Stomach (tissue), 4 donors: ENCODE measurements around the gene UMAD1.

Experiments used
- CTCF ChIP-seq, 7 experiments: fragments of 450-650 bp in 4 of 7; fragments of 200-600 bp in 3 of 7; sonication (generic) in 3 of 7; IDR thresholded peaks; one replicate each; pipeline ENCODE4 v1.5.1; 2016 to 2019; ENCODE audit warnings: antibody characterized with exemption in 7 of 7, control low read depth in 2 of 7, mild to moderate bottlenecking in 1 of 7
- EP300 ChIP-seq: sonication (generic); formaldehyde crosslinking; IDR thresholded peaks from one replicate; pipeline ENCODE4 v1.6.1; 2017; ENCODE audit warnings: antibody characterized with exemption
- POLR2A ChIP-seq, 4 donors: fragments of 450-650 bp; IDR thresholded peaks; one replicate each; pipeline ENCODE4 v1.6.1; 2016; ENCODE audit warnings: antibody characterized with exemption in 4 of 4, control low read depth in 2 of 4, mild to moderate bottlenecking in 1 of 4, moderate library complexity in 1 of 4
- POLR2AphosphoS5 ChIP-seq, 3 donors: sonication (generic); formaldehyde crosslinking; IDR thresholded peaks; one replicate each; pipeline ENCODE4 v1.6.1; 2016; ENCODE audit warnings: antibody characterized with exemption in 3 of 3

GRCh38 chr7:7639847-7640220, 718 bp upstream of the UMAD1 start:
- no peak for TF ChIP-seq CTCF (IDR thresholded peaks at IDR 0.05)
- TF ChIP-seq POLR2AphosphoS5 (IDR thresholded peaks at IDR 0.05), result no peak
- no peak for TF ChIP-seq POLR2A (IDR thresholded peaks at IDR 0.05)
- no peak for TF ChIP-seq EP300
